Caco-2 (cell line): ENCODE data around the gene STRN3. TPM values are rescaled to one million over a fixed set of nuclear protein-coding genes. Genes with fewer than 3 reads are reported as not detected.

ENCODE experiments used
- BruUV-seq: library from RNA; stranded (reverse); fragments of 400-500 nt; replicated peaks from 2 replicates; lab custom pipeline; 2021; lab: Mats Ljungman, UMichigan
- CTCF ChIA-PET: fragments of 300-600 bp; sonication (Branson Sonifier 250); formaldehyde crosslinking; loops from one replicate; lab custom pipeline; 2022; ENCODE audit warnings: antibody characterized with exemption; lab: Charles Lee
- POLR2A ChIA-PET: fragments of 300-600 bp; sonication (Branson Sonifier 250); formaldehyde crosslinking; loops from one replicate; lab custom pipeline; 2022; ENCODE audit warnings: antibody characterized with exemption; lab: Charles Lee
- DNase-seq, 2 experiments: peaks; one replicate each; pipeline versions ENCODE4 v3.0.0 to v3.0.0-alpha.2; 2020 to 2022
- H3K27me3 ChIP-seq: replicated peaks from 2 replicates; pipeline ENCODE4 v1.6.0; 2011; ENCODE audit warnings: low read length; ENCODE audit not compliant: control insufficient read depth, insufficient read depth
- H3K36me3 ChIP-seq: 2 replicates; pipeline ENCODE4 v1.5.1; 2011; ENCODE audit warnings: low read length; ENCODE audit not compliant: control insufficient read depth, insufficient read depth
- H3K4me1 ChIP-seq: fragments of 250-450 bp; sonication (Bioruptor Pico); 2 replicates; pipeline ENCODE4 v1.5.1; 2020; ENCODE audit warnings: mild to moderate bottlenecking
- H3K4me3 ChIP-seq: 2 replicates; pipeline ENCODE4 v1.5.1; 2011; ENCODE audit warnings: low read depth, mild to moderate bottlenecking, control low read depth, low read length
- H3K9me3 ChIP-seq: fragments of 250-450 bp; sonication (Bioruptor Pico); 2 replicates; pipeline ENCODE4 v1.5.1; 2020; ENCODE audit warnings: mild to moderate bottlenecking, moderate library complexity
- H3K27ac Mint-ChIP-seq: one replicate; pipeline ENCODE4 v1.8.0; 2022; ENCODE audit warnings: mixed read lengths; ENCODE audit not compliant: unreplicated experiment
- H3K27me3 Mint-ChIP-seq: one replicate; pipeline ENCODE4 v1.8.0; 2022; ENCODE audit warnings: mixed read lengths; ENCODE audit not compliant: insufficient read depth, unreplicated experiment
- H3K36me3 Mint-ChIP-seq: one replicate; pipeline ENCODE4 v1.8.0; 2022; ENCODE audit warnings: mild to moderate bottlenecking, mixed read lengths; ENCODE audit not compliant: insufficient read depth, unreplicated experiment
- H3K4me1 Mint-ChIP-seq: one replicate; pipeline ENCODE4 v1.8.0; 2022; ENCODE audit warnings: low read depth, mixed read lengths; ENCODE audit not compliant: unreplicated experiment
- H3K4me3 Mint-ChIP-seq: one replicate; pipeline ENCODE4 v1.8.0; 2022; ENCODE audit warnings: mild to moderate bottlenecking, moderate library complexity, mixed read lengths; ENCODE audit not compliant: unreplicated experiment
- H3K9me3 Mint-ChIP-seq: one replicate; pipeline ENCODE4 v1.8.0; 2022; ENCODE audit warnings: mixed read lengths; ENCODE audit not compliant: unreplicated experiment
- CTCF ChIP-seq, 2 experiments: fragments of 200-600 bp in 1 of 2; IDR thresholded peaks; 1 replicate in 1 of 2; 2 replicates in 1 of 2; pipeline versions ENCODE4 v1.5.1 to v1.8.0; 2011 to 2022; ENCODE audit warnings: antibody characterized with exemption in 1 of 2, control low read depth in 1 of 2, inconsistent platforms in 1 of 2, low read depth in 1 of 2, low read length in 1 of 2, mild to moderate bottlenecking in 1 of 2, moderate library complexity in 1 of 2; ENCODE audit not compliant: insufficient read depth in 1 of 2, severe bottlenecking in 1 of 2, unreplicated experiment in 1 of 2
- intact Hi-C: fragments of 100-400 bp; cut with micrococcal nuclease; formaldehyde crosslinking; loops from one replicate; pipeline ENCODE4 v1.10.0; 2022; ENCODE audit not compliant: unreplicated experiment
- total RNA-seq: library from RNA; stranded (reverse); gene quantifications from 2 replicates; pipeline ENCODE4 v1.2.3, GENCODE V29; 2022

Gene STRN3
- total RNA-seq, 1 experiment from 2014 or later: 38.0 TPM

GRCh38 chr14:30888480-30889243 is 137.5 kb downstream of the STRN3 start:
- ChIA-PET CTCF (no interaction called here), POLR2A (no interaction called here)
- no peaks in the 10 kb centered on the region for H3K9me3 Mint-ChIP-seq
- Histone ChIP-seq H3K4me3 (no peak overlapping the region), H3K4me1 (0 out of 2 replicates have a peak, but pooled peaks cover 6% of the 10 kb centered on the region), H3K9me3 (no peaks in the 10 kb centered on the region), H3K36me3 (no peaks in the 10 kb centered on the region), H3K27me3 (no peaks in the 10 kb centered on the region)
- H3K27me3 Mint-ChIP-seq: no peaks in the 10 kb centered on the region
- H3K4me3 Mint-ChIP-seq: no peak overlapping the region
- BruUV-seq: TSS peak; percentile 4
- DNase-seq: no peak
- TF ChIP-seq CTCF (IDR thresholded peaks at IDR 0.05; ENCODE audit: insufficient read depth in 1 of 2, low read depth in 1 of 2, low read length in 1 of 2, severe bottlenecking in 1 of 2, unreplicated experiment in 1 of 2): no peak
- H3K27ac Mint-ChIP-seq: peak overlapping the region; percentile 19
- H3K36me3 Mint-ChIP-seq: peaks cover 16% of the 10 kb centered on the region
- intact Hi-C loops: no loop called here
- H3K4me1 Mint-ChIP-seq: no peaks in the 10 kb centered on the region

- Mint-ChIP-seq H3K9me3 (no peaks in the 10 kb centered on the region), H3K27me3 (no peaks in the 10 kb centered on the region), H3K27ac (no peak overlapping the region), H3K4me3 (no peak overlapping the region), H3K4me1 (no peaks in the 10 kb centered on the region), H3K36me3 (peaks cover 27% of the 10 kb centered on the region)
- H3K4me3 ChIP-seq: no peak overlapping the region
- H3K36me3 ChIP-seq: no peaks in the 10 kb centered on the region
- H3K4me1 ChIP-seq: 0 out of 2 replicates have a peak, but pooled peaks cover 6% of the 10 kb centered on the region
- DNase-seq: no peak
- BruUV-seq: TSS peak; percentile 28
- intact Hi-C loops: no loop called here
- H3K27me3 ChIP-seq: no peaks in the 10 kb centered on the region
- no peak for TF ChIP-seq CTCF (IDR thresholded peaks at IDR 0.05; ENCODE audit: insufficient read depth in 1 of 2, low read depth in 1 of 2, low read length in 1 of 2, severe bottlenecking in 1 of 2, unreplicated experiment in 1 of 2)
- POLR2A ChIA-PET: no interaction called here
- H3K9me3 ChIP-seq: no peaks in the 10 kb centered on the region
- CTCF ChIA-PET: no interaction called here
Observed at GRCh38 chr14:30885840-30886740, 140.1 kb downstream of the STRN3 start.

- H3K36me3 ChIP-seq: no peaks in the 10 kb centered on the region
- no peaks in the 10 kb centered on the region for H3K4me1 Mint-ChIP-seq
- H3K4me3 Mint-ChIP-seq: no peak overlapping the region
Observed at GRCh38 chr14:30884901-30885300, 141.3 kb downstream of the STRN3 start.

More at GRCh38 chr14:30884901-30885300, 141.3 kb downstream of the STRN3 start:
- DNase-seq: no peak
- Histone ChIP-seq H3K27me3 (no peaks in the 10 kb centered on the region), H3K9me3 (no peaks in the 10 kb centered on the region), H3K4me3 (no peak overlapping the region), H3K4me1 (0 out of 2 replicates have a peak, but pooled peaks cover 6% of the 10 kb centered on the region)
- no TSS peak for BruUV-seq
- intact Hi-C loops: no loop called here
- TF ChIP-seq CTCF (IDR thresholded peaks at IDR 0.05; ENCODE audit: insufficient read depth in 1 of 2, low read depth in 1 of 2, low read length in 1 of 2, severe bottlenecking in 1 of 2, unreplicated experiment in 1 of 2): no peak
- peaks cover 35% of the 10 kb centered on the region for H3K36me3 Mint-ChIP-seq
- ChIA-PET CTCF (no interaction called here), POLR2A (no interaction called here)
- H3K27ac Mint-ChIP-seq: no peak overlapping the region
- no peaks in the 10 kb centered on the region for H3K27me3 Mint-ChIP-seq
- no peaks in the 10 kb centered on the region for H3K9me3 Mint-ChIP-seq
